Tibial nerve (tissue), 4 donors: ENCODE results near the gene C22orf42.

Experiments
- CTCF ChIP-seq, 5 experiments: fragments of 200-600 bp in 3 of 5; fragments of 450-650 bp in 2 of 5; sonication (generic) in 3 of 5; IDR thresholded peaks; one replicate each; pipeline ENCODE4 v1.5.1; 2016 to 2019; ENCODE audit warnings: antibody characterized with exemption in 5 of 5, mild to moderate bottlenecking in 3 of 5, moderate library complexity in 2 of 5
- EP300 ChIP-seq, 2 donors: sonication (generic); formaldehyde crosslinking; IDR thresholded peaks; one replicate each; pipeline ENCODE4 v1.6.1; 2017; ENCODE audit warnings: antibody characterized with exemption in 2 of 2, mild to moderate bottlenecking in 1 of 2

- TF ChIP-seq CTCF (IDR thresholded peaks at IDR 0.05) (no peak), EP300 (IDR thresholded peaks at IDR 0.05) (no peak)
These were observed 46.7 kb downstream of the C22orf42 start for GRCh38 chr22:32112380-32112779.
